ENCODE measurements around the gene ANKRD28.

Gene ANKRD28

DNA sequence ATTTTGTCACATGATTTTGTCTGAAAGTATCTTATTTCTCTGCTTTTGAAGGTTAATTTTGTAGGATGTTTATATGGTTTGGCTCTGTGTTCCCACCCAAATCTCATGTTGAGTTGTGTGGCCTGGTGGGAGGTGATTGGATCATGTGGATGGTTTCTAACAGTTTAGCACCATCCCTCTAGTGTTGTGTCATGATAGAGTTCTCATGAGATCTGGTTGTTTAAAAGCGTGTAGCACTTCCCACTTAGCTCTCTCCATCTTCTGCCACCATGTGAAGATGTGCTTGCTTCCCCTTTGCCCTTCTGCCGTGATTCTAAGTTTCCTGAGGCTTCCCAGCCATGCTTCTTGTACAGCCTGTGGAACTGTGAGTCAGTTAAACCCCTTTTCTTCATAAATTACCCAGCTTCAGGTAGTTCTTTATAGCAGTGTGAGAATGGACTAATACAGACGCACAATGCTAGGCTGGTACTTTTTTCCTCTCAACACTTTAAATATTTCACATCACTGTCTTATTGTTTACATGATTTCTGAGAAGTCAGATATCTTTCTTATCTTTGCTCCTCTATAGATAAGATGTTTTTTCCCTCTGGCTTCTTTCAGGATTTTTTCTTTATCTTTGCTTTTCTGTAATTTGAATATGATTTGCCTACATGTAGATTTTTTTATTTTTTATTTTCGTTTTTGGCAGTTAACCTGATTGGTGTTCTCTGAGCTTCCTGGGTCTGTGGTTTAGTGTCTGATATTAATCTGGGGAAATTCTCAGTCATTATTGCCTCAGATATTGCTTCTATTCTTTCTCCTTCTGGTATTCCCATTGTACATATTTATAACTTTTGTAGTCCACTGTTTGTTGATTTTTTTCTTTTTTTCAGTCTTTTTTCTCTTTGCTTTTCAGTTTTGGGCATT, 174.0 kb downstream of the ANKRD28 start:
- TF ChIP-seq FOXP2 (optimal IDR thresholded peaks at IDR 0.05; ENCODE audit: borderline replicate concordance, extremely low read depth, extremely low read length, insufficient read depth) (no peak), REST (IDR thresholded peaks at IDR 0.05; ENCODE audit: insufficient read depth in 1 of 2, low read depth in 2 of 2, low read length in 2 of 2) (no peak)
